ENCODE data around the gene LCE5A.
A peak's percentile ranks its signal among the peaks of the same experiment; 100 is the strongest.
"Not testable (repeated sequence)": the region's sequence is repeated elsewhere in the genome, so short reads cannot be mapped to it uniquely, and the experiment has no call there.

LCE5A gene

DNA sequence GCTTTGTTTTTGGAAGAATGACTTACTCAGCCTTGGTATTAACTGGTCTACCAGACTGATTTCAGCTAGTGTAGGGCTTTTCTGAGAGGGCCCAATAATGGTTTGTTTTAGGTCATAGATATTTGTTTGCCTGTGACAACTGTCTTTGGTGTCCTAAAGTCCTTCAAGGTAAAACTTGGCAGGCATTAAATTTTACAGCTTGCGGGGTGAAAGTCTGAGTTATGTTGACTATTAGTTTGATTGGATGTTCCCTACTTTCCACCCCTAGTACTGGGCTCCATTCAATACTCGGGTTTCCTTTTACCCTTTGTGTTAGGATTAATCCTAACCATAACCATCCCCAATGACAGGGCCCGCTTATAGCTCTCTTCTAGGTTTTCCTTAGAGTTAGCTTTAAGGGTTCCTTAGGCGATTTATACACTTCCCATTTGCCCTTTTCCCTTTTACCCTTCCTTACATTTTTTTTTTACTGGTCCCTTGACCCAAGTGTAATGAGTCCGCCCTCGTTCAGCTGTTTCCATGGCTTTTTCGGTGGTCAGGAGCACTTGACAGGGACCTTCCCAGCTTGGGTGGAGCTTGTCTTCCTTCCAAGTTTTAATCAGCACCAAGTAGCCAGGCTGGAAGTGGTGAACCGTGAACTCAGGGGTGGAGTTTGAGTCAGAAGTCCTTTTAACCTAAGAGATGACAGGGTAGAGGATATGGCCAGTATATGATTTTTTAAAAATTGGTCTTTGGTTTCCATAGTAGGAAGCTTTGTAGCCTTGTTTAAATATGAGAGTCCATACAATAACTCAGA, 28.5 kb upstream of the LCE5A start:
- TF ChIP-seq, protein P1, sequence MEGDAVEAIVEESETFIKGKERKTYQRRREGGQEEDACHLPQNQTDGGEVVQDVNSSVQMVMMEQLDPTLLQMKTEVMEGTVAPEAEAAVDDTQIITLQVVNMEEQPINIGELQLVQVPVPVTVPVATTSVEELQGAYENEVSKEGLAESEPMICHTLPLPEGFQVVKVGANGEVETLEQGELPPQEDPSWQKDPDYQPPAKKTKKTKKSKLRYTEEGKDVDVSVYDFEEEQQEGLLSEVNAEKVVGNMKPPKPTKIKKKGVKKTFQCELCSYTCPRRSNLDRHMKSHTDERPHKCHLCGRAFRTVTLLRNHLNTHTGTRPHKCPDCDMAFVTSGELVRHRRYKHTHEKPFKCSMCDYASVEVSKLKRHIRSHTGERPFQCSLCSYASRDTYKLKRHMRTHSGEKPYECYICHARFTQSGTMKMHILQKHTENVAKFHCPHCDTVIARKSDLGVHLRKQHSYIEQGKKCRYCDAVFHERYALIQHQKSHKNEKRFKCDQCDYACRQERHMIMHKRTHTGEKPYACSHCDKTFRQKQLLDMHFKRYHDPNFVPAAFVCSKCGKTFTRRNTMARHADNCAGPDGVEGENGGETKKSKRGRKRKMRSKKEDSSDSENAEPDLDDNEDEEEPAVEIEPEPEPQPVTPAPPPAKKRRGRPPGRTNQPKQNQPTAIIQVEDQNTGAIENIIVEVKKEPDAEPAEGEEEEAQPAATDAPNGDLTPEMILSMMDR (IDR thresholded peaks at IDR 0.05; ENCODE audit: low read depth, low read length, missing control alignments), result no peak
- H3K4me3 ChIP-seq (ENCODE audit: low read depth, low read length), result no peak overlapping the region
- in situ Hi-C loops (cut with HindIII; ENCODE audit: low sequenced_read_pairs), result no loop called here
- DNase-seq (ENCODE audit: low read depth), result no peak

DNA sequence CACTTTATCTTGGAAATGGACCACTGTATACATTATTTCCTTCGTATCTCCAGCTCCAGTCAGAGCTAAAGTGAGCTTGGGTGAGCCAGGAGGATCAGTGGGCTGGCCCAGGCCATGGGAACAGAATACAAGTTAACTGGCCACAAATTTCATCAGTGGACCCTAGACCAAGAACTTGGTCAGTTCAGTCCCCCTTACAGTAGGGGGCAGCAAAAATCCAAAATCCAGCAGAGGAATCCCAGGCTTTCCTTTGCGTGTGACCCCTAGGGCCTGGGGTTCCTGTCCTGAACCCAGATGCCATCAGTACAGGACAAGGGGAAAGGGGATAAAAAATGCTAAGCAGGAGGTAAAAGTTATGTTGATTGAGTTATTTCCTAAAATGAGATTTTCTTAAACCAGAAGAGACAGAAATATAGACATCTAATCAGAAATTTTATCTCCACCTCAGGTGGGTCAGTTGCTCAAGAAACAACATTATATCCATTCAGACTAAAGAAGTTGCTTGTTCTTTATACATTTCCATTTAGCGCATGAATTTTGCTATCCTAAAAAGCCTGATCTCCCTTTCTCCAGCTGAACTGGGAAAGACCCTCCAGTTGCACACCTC, 24.1 kb upstream of the LCE5A start:
- TF ChIP-seq, protein P1 (IDR thresholded peaks at IDR 0.05; ENCODE audit: low read depth, low read length, missing control alignments), result no peak
- no peak overlapping the region for H3K4me3 ChIP-seq (ENCODE audit: low read depth, low read length)
- in situ Hi-C loops (cut with HindIII; ENCODE audit: low sequenced_read_pairs), result no loop called here
- DNase-seq (ENCODE audit: low read depth), result no peak

DNA sequence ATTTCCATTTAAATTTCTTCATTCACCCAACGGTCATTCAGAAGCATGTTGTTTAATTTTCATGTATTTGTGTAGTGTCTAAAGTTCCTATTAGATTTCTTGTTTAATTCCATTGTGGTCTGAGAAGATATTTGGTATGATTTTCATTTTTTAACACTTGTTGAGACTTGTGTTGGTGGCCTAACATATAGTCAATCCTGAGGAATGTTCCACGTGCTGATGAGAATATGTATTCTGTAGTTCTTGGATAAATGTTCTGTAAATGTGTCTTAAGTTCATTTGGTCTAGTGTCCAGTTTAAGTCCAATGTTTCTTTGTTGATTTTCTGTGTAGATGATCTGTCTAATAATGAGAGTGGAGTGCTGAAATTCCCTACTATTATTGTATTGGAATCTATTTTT, 22.7 kb upstream of the LCE5A start:
- H3K4me3 ChIP-seq (ENCODE audit: low read depth, low read length), result no peak overlapping the region
- TF ChIP-seq, protein P1 (IDR thresholded peaks at IDR 0.05; ENCODE audit: low read depth, low read length, missing control alignments), result no peak
- in situ Hi-C loops (cut with HindIII; ENCODE audit: low sequenced_read_pairs), result no loop called here
- no peak for DNase-seq (ENCODE audit: low read depth)

DNA sequence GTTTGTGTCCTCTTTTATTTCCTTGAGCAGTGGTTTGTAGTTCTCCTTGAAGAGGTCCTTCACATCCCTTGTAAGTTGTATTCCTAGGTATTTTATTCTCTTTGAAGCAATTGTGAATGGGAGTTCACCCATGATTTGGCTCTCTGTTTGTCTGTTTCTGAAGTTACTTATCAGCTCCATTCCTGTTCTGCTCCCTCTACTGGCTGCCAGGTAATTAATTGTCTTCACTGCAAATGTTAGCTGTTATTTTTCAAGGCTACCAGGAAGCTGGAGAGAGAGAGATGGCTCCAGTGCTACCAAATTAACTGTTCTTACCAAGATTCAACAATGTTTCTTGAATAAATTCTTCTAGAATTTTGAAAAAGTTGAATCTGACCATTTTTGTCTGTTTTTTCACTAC, 19.1 kb upstream of the LCE5A start:
- in situ Hi-C loops (cut with HindIII; ENCODE audit: low sequenced_read_pairs); H3K4me3 ChIP-seq (ENCODE audit: low read depth, low read length); DNase-seq (ENCODE audit: low read depth): not testable (repeated sequence)

DNA sequence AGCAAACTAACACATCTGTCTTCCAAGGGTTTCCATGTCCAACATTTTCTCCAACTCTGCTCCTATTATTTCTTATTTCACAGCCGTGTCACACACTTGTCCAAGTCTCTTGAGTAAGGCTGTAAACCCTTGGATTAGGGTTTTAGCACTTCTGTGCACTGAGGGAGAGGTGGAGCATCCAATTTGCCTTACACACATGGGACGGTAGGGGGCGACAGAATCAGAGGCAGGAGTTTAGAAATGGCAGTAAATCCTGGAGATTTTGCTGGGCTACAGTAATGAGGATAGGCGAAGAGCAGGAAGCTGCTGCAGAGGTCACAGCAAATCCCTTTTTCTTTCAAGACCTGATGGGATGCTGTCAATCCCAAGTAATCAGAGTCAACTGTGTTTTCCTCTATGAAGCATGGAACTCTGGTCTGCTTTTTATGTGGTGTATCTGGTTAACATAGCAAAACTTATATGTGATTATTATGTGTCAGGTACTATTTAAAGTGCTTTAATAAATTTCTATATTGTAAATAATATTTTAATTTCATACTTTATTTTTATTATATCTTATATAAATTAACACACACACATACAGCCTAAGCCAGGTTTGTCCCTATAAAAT, 15.4 kb upstream of the LCE5A start:
- in situ Hi-C loops (cut with HindIII; ENCODE audit: low sequenced_read_pairs), result no loop called here
- no peak for DNase-seq (ENCODE audit: low read depth)
- TF ChIP-seq, protein P1 (IDR thresholded peaks at IDR 0.05; ENCODE audit: low read depth, low read length, missing control alignments), result peak; percentile 28
- H3K4me3 ChIP-seq (ENCODE audit: low read depth, low read length), result no peak overlapping the region

DNA sequence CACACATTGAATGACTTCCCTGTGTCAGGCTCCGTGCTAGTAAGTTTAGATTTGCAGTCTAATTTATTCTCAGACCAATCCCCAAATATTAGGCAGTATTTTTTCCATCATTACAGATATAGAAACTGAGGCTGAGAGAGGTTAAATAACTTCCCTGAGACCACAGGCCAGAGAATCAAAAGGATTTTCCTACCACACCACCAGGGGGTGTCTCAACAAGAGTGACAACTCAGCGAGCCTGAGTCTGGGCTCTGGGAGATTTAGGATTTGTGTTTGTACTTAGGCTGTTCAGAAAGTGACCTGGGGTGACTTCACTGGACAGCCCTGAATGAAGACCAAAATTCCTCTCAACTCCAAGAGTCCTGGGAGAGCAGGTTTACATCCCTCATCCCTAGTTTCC, 13.3 kb upstream of the LCE5A start:
- in situ Hi-C loops (cut with HindIII; ENCODE audit: low sequenced_read_pairs), result no loop called here
- TF ChIP-seq, protein P1 (IDR thresholded peaks at IDR 0.05; ENCODE audit: low read depth, low read length, missing control alignments), result no peak
- no peak overlapping the region for H3K4me3 ChIP-seq (ENCODE audit: low read depth, low read length)
- DNase-seq (ENCODE audit: low read depth), result no peak

DNA sequence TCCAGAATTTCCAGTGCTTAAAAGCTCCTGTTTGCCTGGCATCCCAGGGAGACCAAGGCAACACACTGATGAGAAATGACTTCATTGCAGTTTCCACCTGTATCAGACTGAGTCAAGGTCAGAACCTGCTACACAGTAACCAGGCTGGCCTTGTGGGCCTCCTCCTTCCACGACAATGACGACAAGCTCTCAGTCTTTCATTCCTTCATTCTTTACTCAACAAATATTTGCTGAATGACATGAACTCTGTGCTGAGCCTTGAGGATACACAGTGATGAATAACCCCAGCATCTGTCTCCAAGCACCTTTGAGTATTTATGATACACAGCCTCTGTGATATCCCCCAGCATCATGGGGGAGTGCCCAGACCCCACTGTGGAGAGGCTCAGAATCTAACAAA, 8.9 kb upstream of the LCE5A start:
- in situ Hi-C loops (cut with HindIII; ENCODE audit: low sequenced_read_pairs), result no loop called here
- TF ChIP-seq, protein P1 (IDR thresholded peaks at IDR 0.05; ENCODE audit: low read depth, low read length, missing control alignments), result no peak
- DNase-seq (ENCODE audit: low read depth), result no peak
- no peak overlapping the region for H3K4me3 ChIP-seq (ENCODE audit: low read depth, low read length)

All from astrocyte of the cerebellum (primary cell).